Stimulated activated CD4-positive, alpha-beta T cell treated with anti-CD3 and anti-CD28 coated beads, TNF-alpha, amount 100 ng/mL, for 48 hours (primary cell): ENCODE measurements around the gene RAD9A.

Experiments used
- DNase-seq, 3 donors: peaks; one replicate each; pipeline ENCODE4 v3.0.0-alpha.2; 2020; ENCODE audit warnings: low read depth in 3 of 3

Gene RAD9A

GRCh38 chr11:67356864-67357561 is 34.8 kb upstream of the RAD9A start:
- DNase-seq: peak in 1 of 3 donors; percentile 52

DNA sequence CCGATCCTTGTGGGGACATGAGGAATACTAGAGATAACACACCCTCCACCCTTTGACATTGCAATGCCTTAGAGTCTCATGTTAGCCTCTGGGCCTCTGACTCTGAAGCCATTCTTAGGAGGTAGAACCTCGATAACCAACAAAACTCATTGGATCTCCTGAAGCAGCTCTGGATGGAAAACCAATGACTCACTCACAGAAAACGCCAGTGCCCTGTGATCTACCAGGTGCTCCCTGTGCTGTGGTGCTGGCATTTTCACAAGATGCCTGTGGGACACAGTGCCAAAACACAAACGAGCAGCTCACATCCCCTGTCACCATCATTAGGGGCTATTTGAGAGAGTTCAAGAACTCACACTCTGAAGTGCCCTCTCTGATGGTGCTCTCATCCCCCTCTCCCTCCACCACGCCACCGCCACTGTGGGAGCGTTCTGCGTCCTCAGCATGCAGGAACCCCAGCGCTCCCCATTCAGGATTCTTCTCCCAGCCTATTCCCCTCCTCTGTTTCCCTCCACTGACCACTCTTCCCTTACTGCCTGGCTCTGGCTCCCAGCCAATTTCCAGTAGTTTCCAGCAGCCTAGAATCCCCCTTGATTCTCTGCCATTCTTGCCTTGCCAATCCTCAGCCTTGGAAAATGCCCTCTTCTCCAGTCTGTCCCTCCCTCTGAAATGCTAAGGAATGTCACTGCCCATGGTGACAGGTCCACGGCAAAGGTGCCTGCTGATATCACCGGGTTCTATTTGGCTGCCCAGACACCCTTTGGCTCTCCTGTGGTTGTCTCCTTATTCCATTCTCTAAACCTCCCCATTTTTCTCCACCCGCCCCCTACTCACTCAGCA is 33.7 kb upstream of the RAD9A start:
- DNase-seq: no peak

DNA sequence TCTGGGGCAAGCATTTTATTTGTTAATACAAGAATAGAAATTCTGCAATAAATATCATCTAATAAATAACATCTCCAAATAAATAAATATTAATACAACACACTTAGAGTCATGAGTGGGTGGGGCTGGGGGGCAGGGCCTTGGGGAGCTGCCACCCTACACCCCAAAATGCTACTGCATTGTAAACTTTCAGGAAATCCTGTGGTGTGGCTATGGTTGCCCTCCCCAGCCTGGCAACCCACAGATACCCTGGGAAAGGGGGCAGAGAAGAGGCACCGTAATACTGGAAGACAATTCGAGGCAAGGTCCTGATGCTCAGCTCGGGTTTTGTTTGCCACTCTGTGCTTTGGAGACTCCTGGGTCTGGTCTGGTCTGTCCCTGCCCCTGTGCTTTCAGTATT is 27.6 kb upstream of the RAD9A start:
- no peak for DNase-seq

DNA sequence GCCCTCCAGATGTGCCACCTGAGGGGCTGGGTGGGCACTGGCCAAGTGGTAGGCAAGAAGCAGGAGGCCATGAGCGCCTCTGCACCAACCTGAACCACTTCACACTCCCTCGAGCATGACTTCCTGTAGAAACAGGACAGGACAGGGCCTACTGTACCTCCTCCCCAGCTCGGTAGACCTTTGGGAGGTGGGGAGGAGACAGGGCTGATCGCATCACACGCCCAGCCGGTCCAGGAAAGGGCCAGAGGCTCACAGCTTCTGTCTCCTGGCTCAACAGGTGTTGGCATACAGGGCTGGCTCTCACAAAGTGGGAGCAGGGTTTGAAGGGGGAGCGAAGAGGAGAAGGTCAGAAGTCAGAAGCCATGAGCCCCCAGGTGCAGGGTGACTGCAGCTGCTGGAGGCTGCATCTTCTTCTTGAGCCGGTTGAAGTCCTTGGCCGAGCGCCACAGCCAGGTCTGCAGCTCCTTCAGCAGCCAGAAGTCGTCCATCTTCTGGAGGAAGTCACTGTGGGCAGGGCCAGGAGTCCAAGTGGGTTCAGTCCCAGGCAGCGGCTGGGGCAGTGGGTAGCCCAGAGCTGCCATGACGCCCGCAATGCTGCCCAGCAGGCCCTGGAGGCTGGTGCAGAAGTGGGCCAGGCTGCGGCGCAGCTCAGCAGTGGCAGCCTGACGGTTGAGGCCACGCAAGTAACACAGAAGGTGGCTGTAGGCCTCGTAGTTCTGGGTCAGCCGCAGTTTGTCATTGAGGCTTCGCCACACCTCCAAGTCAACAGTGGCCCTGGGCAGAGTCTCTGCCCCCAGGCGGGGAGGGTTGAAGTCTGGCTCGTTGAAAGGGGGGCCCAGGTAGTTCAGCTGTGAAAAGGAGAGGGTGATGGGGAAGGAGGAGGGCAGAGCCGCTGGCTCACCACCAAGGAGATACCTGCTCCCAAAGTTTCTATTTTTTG is 26.7 kb upstream of the RAD9A start:
- DNase-seq: no peak

DNA sequence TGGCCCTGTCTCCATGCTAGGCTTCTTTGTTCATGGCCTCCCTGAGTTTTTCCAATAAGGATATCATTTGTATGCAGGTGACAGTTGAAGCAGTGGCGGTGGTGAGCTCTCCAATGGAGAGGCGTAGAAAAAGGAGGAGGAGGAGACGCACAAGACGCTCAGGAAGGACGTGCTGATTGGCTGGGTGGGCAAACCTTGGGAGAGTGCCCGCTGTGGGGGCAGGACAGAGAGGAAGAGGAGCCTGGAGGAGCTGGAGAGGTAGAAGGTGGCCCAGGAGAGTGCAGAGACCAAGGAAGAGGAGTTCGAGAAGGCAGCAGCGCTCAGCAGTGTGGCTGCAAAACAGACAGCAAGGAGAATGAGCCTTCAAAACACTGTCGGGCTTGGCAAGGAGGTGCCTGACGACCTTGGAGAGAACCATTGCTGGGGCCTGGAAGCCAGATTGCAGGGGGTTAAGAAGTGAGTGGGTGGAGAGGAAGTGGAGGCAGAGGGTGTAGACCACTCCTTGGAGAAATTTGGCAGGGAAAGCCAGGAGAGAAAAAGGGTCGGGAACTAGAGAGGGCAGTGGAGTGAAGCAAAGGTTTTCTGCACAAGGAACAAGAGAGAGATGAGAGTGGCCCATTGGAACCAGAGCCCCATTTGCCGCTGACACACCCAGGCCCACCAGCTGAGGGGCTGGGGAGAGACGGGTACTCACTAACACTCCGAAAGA is 25.9 kb upstream of the RAD9A start:
- no peak for DNase-seq

DNA sequence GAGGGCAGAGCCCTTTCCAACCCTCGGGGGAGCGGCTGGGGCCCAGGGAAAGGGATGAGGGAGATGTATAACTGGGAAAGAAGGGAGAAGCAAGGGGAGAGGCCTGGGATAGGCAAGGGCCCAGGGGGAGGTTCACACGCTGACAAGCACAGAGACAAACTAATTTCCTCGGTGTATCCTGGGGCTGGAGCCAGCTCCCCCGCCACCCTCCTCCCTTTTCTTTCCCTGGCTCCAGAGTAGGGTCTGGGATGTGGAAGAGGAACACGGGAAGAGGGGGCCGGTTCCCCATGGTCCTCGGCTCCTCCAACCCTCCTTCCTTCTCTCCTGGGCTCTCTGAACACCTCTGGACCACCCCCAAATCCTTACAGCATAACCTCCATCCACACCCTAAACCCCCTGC is 25.2 kb upstream of the RAD9A start:
- no peak for DNase-seq

DNA sequence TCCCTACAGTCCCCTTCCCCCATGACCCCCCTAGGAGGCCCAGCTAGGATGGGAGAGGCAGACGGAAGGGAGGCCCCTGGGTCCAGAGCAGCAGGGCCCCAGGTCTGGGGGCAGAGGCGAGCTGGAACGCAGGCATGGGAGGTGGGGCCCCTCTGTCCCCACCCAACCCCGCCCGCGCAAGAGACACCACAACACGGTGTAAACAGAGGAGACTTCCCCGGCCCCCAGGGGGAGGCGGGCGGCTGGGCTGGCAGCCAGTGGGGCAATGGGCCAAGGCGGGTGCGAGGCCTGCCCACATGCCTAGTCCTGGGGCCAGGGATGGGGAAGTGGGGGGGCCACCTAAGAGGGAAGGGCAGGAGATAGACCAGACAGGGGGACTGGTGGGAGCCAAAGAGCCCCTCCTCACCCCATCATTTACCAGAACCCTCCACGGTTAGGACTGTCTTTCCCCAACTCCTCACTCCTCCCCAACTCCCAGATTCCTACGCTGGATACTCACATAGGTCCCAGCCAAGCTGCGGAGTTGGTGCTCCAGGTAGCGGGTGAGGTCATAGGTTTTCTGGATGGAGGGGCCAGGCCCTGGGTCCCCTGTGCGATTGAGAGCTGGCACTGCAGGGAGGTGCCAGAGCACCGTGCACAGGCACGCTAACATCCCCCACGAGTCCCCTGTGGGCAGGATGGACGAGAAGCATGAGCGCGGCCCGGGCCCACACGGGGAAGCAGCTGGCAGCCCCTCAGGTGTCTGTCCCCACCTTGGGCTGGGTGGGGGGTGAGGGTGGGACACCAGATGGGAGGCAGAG is 24.6 kb upstream of the RAD9A start:
- no peak for DNase-seq

DNA sequence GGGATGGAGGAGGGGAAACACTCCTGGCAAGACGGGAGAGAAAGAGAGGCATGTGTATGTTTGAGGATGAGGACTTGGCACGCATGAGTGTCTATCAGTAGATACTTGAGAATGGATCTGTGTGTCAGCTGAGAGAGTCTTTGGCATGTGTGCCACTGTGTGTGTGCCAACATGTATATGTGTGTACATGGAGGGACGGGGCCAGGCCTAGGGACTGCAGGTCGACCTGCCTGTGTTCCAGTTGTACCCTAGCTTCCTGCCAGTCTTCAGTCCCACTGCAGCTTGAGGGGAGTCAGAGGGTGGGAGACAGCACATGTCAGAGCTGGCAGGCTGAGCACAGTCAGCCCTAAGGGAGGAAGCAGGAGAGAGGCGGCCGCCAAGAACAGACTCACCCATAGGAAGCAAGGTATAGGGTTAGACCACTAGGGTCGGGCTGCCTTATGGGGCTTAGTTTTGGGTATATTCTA is 24.0 kb upstream of the RAD9A start:
- DNase-seq: no peak

GRCh38 chr11:67368621-67369020 is 23.2 kb upstream of the RAD9A start:
- DNase-seq: no peak

GRCh38 chr11:67369275-67369674 is 22.5 kb upstream of the RAD9A start:
- DNase-seq: no peak

- no peak for DNase-seq
These were observed 21.9 kb upstream of the RAD9A start for GRCh38 chr11:67369801-67370284.

DNA sequence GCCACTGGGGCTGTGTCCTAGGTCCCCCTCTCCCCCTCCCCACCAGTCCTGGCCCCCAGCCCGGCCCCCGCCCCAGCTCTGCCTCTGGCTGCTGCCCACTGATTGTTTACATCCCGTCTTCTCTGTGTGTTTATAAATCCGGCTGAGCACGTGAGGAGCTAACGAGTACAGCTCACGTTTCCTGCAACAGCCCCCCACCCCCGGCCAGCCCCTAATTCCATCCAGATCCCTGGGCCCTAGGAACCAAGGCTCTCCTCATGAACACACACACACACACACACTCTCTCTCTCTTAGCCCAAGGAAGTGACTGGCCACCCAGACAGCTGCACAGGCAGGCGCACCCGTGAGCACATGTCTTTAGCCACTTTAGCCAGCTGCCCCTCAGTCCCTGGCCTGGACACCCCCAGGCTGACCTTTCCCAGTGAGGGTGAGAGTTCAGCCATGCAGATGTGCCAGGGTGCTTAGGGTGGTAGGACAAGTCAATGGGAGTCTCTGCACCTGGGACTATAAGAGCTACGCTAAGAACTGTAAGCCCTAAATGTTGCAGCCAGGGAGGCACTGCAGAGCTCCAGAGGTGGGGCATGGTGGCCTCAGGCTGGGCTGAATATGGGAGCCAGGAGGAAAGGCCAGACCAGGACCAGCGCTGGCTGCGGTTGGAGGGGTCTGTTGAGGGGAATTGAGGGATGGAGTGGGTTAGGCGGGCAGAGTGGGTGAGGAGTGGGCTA is 21.3 kb upstream of the RAD9A start:
- no peak for DNase-seq

DNA sequence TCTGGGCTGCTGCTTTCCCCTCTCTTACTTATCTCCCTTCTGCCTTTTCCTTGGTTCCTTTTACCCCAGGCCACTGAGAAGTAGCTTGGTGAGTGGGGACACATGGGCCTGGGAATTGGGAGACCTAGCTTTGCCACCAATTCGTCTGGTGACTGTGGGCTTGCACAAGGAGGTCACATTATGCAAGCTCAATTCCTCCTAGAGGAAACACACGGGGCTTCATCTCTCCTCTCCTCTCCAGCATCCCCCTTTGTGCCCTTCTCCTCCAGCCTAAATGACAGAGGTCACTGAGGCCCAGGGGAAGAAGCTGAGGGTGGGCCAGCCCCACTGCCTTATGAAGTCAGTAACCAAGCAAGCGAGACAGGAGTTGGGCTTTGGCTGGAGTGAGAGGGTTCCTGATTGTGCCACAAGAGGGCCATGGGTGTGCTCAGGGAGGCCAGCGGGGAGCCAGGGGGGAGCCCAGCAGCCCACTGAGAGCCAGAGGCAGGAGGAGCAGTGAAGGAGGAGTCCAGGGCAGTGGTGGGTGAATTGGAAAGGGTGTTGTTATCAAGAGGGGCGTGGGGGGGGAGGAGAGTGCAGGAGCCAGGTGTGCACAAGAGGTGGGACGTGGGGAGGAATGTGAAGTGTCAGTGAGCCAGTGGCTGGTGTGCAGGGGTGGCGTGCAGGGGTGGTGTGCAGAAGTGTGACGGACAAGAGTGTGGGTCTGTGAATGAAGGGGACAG is 20.4 kb upstream of the RAD9A start:
- DNase-seq: no peak

DNA sequence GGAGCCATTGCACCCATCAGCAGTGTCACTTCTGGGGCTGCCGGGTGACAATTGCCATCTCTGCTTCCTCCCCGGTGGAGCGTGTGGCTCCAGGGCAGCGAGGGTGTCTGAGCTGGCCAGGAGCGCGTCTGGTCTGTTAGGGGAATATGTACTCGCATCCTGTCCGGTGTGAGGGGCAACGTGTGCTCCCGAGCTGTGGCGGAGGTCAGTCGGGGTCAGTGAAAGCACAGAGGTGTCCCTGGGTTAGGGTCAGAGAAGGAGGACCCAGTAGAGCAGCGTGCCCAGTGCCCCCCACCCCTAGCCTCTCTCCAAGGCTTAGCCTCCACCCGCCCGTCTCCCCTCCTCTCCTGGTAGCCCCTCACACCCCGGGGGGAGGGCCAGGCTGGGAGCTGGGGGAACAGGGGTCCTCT is 19.9 kb upstream of the RAD9A start:
- no peak for DNase-seq

DNA sequence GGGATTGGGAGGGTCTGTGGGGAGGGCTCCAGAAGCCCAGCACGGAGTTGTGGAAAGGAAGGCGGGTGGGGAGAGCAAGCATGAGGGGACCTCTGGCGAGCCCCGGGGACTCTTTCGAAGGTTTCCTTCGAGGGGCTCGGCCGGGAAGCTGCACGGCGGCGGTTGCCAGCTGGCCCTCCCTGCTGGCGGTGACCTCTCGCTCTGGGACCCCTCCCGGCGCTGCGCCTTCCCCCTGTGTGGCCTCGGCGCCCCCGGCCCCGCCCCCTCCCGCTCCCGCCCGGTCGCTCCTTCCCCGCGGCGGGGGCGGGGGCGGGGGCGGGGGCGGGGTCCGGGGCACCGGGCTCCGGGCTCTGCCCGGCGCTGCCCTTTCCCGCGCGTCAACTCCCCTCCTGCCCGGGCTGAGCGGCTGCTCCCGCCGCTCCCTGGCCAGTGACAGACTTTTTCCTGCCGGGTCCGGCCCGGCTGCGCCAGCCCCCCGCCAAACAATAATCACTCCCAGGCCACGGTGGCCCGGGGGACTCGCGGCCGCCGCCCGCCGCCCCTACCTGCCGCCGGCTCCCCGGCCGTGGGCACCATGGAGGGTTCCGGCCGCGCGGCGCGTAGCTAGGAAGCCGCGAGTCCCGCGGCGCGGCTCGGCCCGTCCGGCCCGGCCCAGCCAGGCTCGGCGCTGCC is 19.3 kb upstream of the RAD9A start:
- no peak for DNase-seq

GRCh38 chr11:67372993-67373647 is 18.7 kb upstream of the RAD9A start, which contains the start of gene CLCF1:
CLCF1 (minus strand) TSS chr11:67373598; CDS start chr11:67373539, 59 bp downstream.
- no peak for DNase-seq

- no peak for DNase-seq
These were observed 17.9 kb upstream of the RAD9A start for GRCh38 chr11:67373648-67374570.
